Breast epithelium (tissue), 4 donors: ENCODE data around the gene IFT57. TPM values are rescaled to one million over a fixed set of nuclear protein-coding genes. Genes with fewer than 3 reads are reported as not detected.

ENCODE experiments used
- DNase-seq, 2 donors: peaks; one replicate each; pipeline ENCODE4 v3.0.0-alpha.2; 2019; ENCODE audit warnings: low spot score in 2 of 2
- H3K27ac ChIP-seq, 2 donors: fragments of 200-600 bp; sonication (generic) in 1 of 2; one replicate each; pipeline ENCODE4 v1.5.1; 2016 to 2019; ENCODE audit warnings: mild to moderate bottlenecking in 1 of 2
- H3K27me3 ChIP-seq, 2 donors: fragments of 200-600 bp; sonication (generic) in 1 of 2; one replicate each; pipeline versions ENCODE4 v1.5.1 to v1.6.0; 2017 to 2019; ENCODE audit warnings: control low read depth in 1 of 2, mild to moderate bottlenecking in 1 of 2
- H3K36me3 ChIP-seq: fragments of 200-600 bp; one replicate; pipeline ENCODE4 v1.5.1; 2019
- H3K4me1 ChIP-seq, 2 donors: fragments of 200-600 bp; sonication (generic); one replicate each; pipeline ENCODE4 v1.5.1; 2016 to 2019; ENCODE audit warnings: control low read depth in 1 of 2
- H3K4me3 ChIP-seq, 3 donors: fragments of 200-600 bp; sonication (generic); 1 replicate in 2 of 3; 2 replicates in 1 of 3; pipeline ENCODE4 v1.5.1; 2016 to 2019; ENCODE audit warnings: mild to moderate bottlenecking in 3 of 3, moderate library complexity in 2 of 3
- H3K9me3 ChIP-seq, 2 donors: fragments of 200-600 bp; sonication (generic) in 1 of 2; one replicate each; pipeline ENCODE4 v1.5.1; 2016 to 2019; ENCODE audit warnings: control low read depth in 1 of 2
- CTCF ChIP-seq, 3 donors: fragments of 450-650 bp; IDR thresholded peaks; one replicate each; pipeline ENCODE4 v1.5.1; 2016 to 2017; ENCODE audit warnings: antibody characterized with exemption in 3 of 3, mild to moderate bottlenecking in 3 of 3, moderate library complexity in 3 of 3
- POLR2A ChIP-seq: fragments of 450-650 bp; IDR thresholded peaks from one replicate; pipeline ENCODE4 v1.6.1; 2016; ENCODE audit warnings: antibody characterized with exemption, mild to moderate bottlenecking, moderate library complexity
- POLR2AphosphoS5 ChIP-seq, 3 donors: sonication (generic); formaldehyde crosslinking; IDR thresholded peaks; one replicate each; pipeline ENCODE4 v1.6.1; 2017; ENCODE audit warnings: antibody characterized with exemption in 3 of 3
- intact Hi-C: fragments of 100-400 bp; cut with DNase I; formaldehyde crosslinking; loops from one replicate; pipeline ENCODE4 v1.15.1; 2023; ENCODE audit warnings: low total_unique reads
- total RNA-seq, 3 donors: library from RNA; depleted of rRNA; stranded (reverse); fragments of >200 nt; gene quantifications; one replicate each; pipeline ENCODE4 v1.1.0, GENCODE V29; 2016

The IFT57 gene
- total RNA-seq, 3 donors from 2014 or later: 44.2 to 74.2 (median 68.5) TPM

- intact Hi-C loops: no loop called here
Measured at GRCh38 chr3:108153451-108153981, 68.7 kb downstream of the IFT57 start.

DNA sequence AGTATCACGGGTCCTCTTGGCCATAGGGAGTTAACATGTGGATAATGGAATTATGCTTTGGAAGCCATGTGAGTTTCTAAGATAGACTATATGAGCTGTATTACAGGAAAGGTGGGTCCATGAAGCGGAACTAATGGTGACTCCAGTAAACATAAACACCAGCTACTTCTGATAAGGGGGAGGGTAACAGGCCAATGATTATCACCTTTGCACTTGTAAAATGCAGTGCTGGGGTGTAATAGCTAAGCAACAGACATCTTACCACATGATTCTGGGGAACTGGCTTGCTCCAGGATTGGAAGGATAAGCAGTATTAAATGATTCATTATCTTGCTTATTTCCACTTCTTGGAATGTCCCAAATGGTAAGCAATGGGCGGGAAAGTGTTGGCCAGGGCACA, 70.0 kb downstream of the IFT57 start:
- no peak for TF ChIP-seq POLR2A
- no peak for TF ChIP-seq POLR2AphosphoS5 (IDR thresholded peaks at IDR 0.05)
- no peak for TF ChIP-seq CTCF (IDR thresholded peaks at IDR 0.05)
- intact Hi-C loops: no loop called here
- Histone ChIP-seq H3K4me1 (no peaks in the 10 kb centered on the region), H3K27ac (no peak overlapping the region), H3K36me3 (no peaks in the 10 kb centered on the region), H3K9me3 (no peaks in the 10 kb centered on the region), H3K27me3 (no peaks in the 10 kb centered on the region), H3K4me3 (no peak overlapping the region)
- no peak for DNase-seq

More at GRCh38 chr3:108153451-108153981, 68.7 kb downstream of the IFT57 start:
- H3K4me3 ChIP-seq: no peak overlapping the region
- no peaks in the 10 kb centered on the region for H3K9me3 ChIP-seq
- H3K27ac ChIP-seq: no peak overlapping the region
- no peak for DNase-seq
- H3K4me1 ChIP-seq: no peaks in the 10 kb centered on the region
- TF ChIP-seq CTCF (IDR thresholded peaks at IDR 0.05) (no peak), POLR2AphosphoS5 (IDR thresholded peaks at IDR 0.05) (no peak), POLR2A (no peak)
- no peaks in the 10 kb centered on the region for H3K27me3 ChIP-seq
- no peaks in the 10 kb centered on the region for H3K36me3 ChIP-seq

DNA sequence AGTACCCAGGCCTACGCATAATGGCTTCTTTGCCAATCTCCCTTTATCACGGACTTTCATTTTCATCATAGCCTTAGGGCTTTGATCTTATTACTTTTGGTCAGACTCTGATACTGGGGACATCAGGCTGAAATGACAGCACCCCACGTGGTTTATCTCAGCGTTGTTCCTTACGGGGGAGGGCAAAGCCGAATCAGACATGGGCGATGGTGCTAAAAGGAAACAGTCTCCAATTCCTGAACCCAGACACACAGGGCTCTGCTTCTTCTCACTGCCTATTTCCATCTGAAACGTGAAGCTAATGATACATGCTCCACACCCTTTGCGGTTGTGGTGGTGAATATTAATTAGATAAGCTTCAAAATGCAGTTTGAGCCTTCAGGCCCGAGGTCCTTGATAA, 72.0 kb downstream of the IFT57 start:
- Histone ChIP-seq H3K4me3 (no peak overlapping the region), H3K36me3 (no peaks in the 10 kb centered on the region), H3K9me3 (peaks cover 0 to 4% of the 10 kb centered on the region in 2 donors), H3K4me1 (no peaks in the 10 kb centered on the region), H3K27ac (no peak overlapping the region), H3K27me3 (no peaks in the 10 kb centered on the region)
- no peak for TF ChIP-seq POLR2AphosphoS5 (IDR thresholded peaks at IDR 0.05)
- TF ChIP-seq CTCF (IDR thresholded peaks at IDR 0.05): no peak
- TF ChIP-seq POLR2A: no peak
- no peak for DNase-seq
- intact Hi-C loops: no loop called here

DNA sequence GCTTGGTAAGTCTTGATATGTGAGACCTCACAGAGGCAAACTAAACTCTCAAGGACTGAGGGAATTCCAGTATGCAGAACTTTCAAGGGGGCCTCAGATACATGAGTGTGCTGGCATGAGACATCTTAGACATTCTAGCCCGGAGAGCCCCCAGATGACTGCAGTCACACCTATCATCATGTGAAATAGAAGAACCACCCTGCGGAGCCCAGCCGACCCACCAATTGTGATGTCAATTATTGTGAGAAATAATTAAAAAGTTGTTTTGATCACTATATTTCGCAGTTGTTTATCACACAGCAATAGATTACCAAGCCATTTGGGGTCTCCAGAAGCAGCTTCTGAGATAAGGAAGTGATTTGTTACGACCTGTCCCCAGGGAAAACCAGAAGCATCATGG, 76.1 kb downstream of the IFT57 start:
- intact Hi-C loops: no loop called here
- TF ChIP-seq CTCF (IDR thresholded peaks at IDR 0.05) (no peak), POLR2AphosphoS5 (IDR thresholded peaks at IDR 0.05) (no peak), POLR2A (no peak)
- Histone ChIP-seq H3K9me3 (peaks cover 0 to 4% of the 10 kb centered on the region in 2 donors), H3K4me3 (no peak overlapping the region), H3K4me1 (no peaks in the 10 kb centered on the region), H3K36me3 (no peaks in the 10 kb centered on the region), H3K27ac (no peak overlapping the region), H3K27me3 (no peaks in the 10 kb centered on the region)
- DNase-seq: no peak

DNA sequence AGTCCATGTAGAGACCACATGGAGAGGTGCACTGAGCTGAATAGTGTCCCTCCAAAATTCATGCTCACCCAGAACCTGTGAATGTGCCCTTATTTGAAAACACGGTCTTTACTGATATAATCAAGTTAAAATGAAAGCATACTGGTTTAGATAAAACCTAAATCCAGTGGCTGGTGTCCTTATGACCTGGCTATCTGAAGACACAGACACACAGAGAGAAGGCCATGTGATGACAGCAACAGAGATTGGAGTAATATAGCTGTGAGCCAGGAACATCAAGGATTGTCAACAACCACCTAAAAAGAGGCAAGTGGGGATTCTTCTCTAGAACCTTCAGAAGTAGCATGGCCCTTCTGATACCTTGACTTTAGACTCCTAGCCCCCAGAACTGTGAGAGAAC, 76.6 kb downstream of the IFT57 start:
- no peaks in the 10 kb centered on the region for H3K36me3 ChIP-seq
- TF ChIP-seq POLR2AphosphoS5 (IDR thresholded peaks at IDR 0.05) (no peak), POLR2A (no peak), CTCF (IDR thresholded peaks at IDR 0.05) (no peak)
- no peaks in the 10 kb centered on the region for H3K27me3 ChIP-seq
- no peaks in the 10 kb centered on the region for H3K4me1 ChIP-seq
- no peak for DNase-seq
- no peak overlapping the region for H3K4me3 ChIP-seq
- no peak overlapping the region for H3K27ac ChIP-seq
- H3K9me3 ChIP-seq: peaks cover 0 to 4% of the 10 kb centered on the region in 2 donors
- intact Hi-C loops: no loop called here
